HEK293 (cell line): Measurements from ENCODE around the gene ZSWIM6.

Experiments
- MEIS1 ChIP-seq: sonication (generic); formaldehyde crosslinking; IDR thresholded peaks from 2 replicates; pipeline ENCODE4 v1.8.1; 2022; ENCODE audit warnings: missing genetic modification reagents, mild to moderate bottlenecking, borderline replicate concordance
- ZBTB17 ChIP-seq: fragments of 450-650 bp; formaldehyde crosslinking; IDR thresholded peaks from 2 replicates; pipeline ENCODE4 v1.5.1; 2016; ENCODE audit warnings: missing biosample characterization, missing genetic modification characterization
- TF ChIP-seq, protein P1 (sequence below): fragments of 450-650 bp; formaldehyde crosslinking; IDR thresholded peaks from 2 replicates; pipeline ENCODE4 v1.5.1; 2016; ENCODE audit warnings: missing biosample characterization, missing genetic modification characterization

- TF ChIP-seq MEIS1 (CRISPR knock-in tag) (no peak), ZBTB17 (no peak)
- TF ChIP-seq, protein P1, sequence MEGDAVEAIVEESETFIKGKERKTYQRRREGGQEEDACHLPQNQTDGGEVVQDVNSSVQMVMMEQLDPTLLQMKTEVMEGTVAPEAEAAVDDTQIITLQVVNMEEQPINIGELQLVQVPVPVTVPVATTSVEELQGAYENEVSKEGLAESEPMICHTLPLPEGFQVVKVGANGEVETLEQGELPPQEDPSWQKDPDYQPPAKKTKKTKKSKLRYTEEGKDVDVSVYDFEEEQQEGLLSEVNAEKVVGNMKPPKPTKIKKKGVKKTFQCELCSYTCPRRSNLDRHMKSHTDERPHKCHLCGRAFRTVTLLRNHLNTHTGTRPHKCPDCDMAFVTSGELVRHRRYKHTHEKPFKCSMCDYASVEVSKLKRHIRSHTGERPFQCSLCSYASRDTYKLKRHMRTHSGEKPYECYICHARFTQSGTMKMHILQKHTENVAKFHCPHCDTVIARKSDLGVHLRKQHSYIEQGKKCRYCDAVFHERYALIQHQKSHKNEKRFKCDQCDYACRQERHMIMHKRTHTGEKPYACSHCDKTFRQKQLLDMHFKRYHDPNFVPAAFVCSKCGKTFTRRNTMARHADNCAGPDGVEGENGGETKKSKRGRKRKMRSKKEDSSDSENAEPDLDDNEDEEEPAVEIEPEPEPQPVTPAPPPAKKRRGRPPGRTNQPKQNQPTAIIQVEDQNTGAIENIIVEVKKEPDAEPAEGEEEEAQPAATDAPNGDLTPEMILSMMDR = no peak
Measured at GRCh38 chr5:61465066-61465465, 133.0 kb downstream of the ZSWIM6 start.
